Measurements from ENCODE around the gene CALN1.

The CALN1 gene

DNA sequence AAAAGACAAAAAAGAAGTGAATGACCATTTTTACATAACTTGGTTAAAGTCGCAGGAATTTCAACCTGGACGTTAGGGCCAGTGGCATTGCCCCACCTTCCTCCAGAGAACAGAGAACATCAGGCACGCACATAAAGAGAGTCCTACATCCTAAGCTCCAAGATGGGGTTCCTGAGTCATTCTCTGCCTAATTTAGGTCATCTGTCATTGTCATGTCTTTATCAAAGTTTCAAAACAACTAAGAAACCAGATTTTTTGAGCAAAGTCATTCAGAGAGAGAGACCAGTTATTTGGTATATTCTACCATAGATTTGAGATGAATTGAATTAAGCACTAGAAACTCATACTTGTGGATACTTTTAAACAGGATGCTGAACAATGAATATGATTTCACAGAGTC is 241.7 kb downstream of the CALN1 start:
- no peak for DNase-seq (ENCODE audit: low read depth in 1 of 2, low spot score in 1 of 2)
- TF ChIP-seq JUND (IDR thresholded peaks at IDR 0.05; ENCODE audit: low read depth): no peak
- in situ Hi-C loops (cut with HindIII; ENCODE audit: low pct_unique_long_range_greater_than_20kb, low sequenced_read_pairs): no loop called here

DNA sequence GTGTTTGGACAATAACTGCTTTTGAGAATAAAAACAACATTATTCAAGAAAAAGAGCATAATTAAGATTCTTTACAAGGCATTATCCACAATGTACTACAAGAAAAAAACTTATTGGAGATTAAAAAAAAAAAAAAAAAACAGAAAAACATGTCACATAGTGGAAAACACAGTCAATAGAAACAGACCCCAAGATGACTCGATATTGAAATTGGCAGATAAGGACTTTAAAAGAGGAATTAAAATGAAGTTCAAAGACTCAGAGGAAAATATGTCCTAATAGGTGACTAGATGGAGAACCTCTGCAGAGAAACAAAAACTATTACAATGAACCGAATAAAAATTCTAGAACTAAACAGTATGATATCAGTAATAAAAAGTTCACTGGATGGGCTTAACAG is 248.9 kb downstream of the CALN1 start:
- no peak for TF ChIP-seq JUND (IDR thresholded peaks at IDR 0.05; ENCODE audit: low read depth)
- DNase-seq (ENCODE audit: low read depth in 1 of 2, low spot score in 1 of 2): no peak
- in situ Hi-C loops (cut with HindIII; ENCODE audit: low pct_unique_long_range_greater_than_20kb, low sequenced_read_pairs): no loop called here

DNA sequence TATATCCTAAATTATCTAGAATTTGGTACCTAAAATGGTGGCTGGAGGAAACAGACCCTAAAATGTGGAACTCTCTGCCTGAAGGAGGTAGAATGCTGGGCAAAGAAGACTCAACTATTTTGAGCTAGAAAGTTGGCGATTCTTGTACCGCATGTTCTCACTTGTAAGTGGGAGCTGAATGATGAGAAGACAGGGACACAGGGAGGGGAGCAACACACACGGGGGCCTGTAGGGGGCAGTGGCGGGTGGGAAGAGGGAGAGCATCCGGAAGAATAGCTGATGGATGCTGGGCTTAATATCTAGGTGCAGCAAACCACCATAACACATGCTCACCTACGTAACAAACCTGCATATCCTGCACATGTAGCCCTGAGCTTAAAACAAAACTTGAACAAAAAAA is 250.6 kb downstream of the CALN1 start:
- no peak for DNase-seq (ENCODE audit: low read depth in 1 of 2, low spot score in 1 of 2)
- in situ Hi-C loops (cut with HindIII; ENCODE audit: low pct_unique_long_range_greater_than_20kb, low sequenced_read_pairs): no loop called here
- no peak for TF ChIP-seq JUND (IDR thresholded peaks at IDR 0.05; ENCODE audit: low read depth)

DNA sequence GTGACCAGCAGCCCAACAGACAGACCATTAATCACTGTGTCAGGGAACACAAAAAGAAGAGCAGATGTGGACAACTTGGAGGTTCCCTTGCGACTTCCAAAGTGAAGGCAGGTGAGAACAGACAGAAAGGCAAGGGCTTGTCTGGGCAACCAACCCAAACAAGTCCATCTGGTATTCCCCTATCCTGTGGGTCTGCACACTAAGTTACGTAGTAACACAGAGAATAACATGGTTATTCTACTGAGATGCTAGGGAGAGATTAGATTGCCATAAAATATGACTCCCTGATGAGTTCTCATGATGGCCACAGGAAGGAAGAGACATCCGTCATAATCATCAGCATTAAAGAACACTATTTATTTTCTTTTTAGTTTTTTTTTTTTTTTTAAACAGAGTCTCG is 252.2 kb downstream of the CALN1 start:
- no peak for DNase-seq (ENCODE audit: low read depth in 1 of 2, low spot score in 1 of 2)
- in situ Hi-C loops (cut with HindIII; ENCODE audit: low pct_unique_long_range_greater_than_20kb, low sequenced_read_pairs): no loop called here
- TF ChIP-seq JUND (IDR thresholded peaks at IDR 0.05; ENCODE audit: low read depth): no peak

DNA sequence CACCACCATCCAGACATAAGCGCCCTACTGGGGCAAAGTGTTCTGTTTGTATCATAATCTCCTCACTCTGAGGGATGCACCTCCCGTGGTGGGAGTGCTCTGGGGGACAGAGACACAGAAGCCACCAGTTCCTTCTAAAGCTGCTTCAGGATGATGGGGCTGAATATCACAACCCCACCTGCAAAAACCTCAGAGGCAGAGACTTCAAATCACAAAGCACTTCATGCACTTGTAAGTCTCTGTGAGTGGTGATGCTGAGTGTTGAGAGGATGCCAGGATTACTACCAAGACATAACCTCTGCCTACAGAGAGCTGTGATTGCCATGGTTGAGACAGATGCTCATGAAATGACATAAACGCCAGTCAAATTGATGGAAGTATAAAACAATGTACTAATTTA is 255.5 kb downstream of the CALN1 start:
- DNase-seq (ENCODE audit: low read depth in 1 of 2, low spot score in 1 of 2): no peak
- TF ChIP-seq JUND (IDR thresholded peaks at IDR 0.05; ENCODE audit: low read depth): no peak
- in situ Hi-C loops (cut with HindIII; ENCODE audit: low pct_unique_long_range_greater_than_20kb, low sequenced_read_pairs): no loop called here

DNA sequence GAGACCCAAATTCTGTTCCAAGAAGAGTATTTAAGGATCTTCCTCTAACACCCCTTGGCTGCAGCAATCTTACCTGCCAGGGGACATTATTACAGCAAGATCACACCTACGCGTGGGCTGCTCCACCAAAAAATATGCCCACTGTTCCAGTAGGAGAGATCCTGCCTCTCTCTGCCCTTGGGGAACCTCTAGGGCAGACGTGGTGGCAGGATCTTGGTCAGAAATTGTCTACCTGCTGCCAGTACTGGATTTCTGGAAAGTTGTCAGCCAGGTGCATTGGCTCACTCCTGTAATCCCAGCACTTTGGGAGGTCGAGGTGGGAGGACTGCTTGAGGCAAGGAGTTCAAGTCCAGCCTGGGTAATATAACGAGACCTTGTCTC is 259.0 kb downstream of the CALN1 start:
- in situ Hi-C loops (cut with HindIII; ENCODE audit: low pct_unique_long_range_greater_than_20kb, low sequenced_read_pairs): no loop called here
- no peak for TF ChIP-seq JUND (IDR thresholded peaks at IDR 0.05; ENCODE audit: low read depth)
- no peak for DNase-seq (ENCODE audit: low read depth in 1 of 2, low spot score in 1 of 2)

DNA sequence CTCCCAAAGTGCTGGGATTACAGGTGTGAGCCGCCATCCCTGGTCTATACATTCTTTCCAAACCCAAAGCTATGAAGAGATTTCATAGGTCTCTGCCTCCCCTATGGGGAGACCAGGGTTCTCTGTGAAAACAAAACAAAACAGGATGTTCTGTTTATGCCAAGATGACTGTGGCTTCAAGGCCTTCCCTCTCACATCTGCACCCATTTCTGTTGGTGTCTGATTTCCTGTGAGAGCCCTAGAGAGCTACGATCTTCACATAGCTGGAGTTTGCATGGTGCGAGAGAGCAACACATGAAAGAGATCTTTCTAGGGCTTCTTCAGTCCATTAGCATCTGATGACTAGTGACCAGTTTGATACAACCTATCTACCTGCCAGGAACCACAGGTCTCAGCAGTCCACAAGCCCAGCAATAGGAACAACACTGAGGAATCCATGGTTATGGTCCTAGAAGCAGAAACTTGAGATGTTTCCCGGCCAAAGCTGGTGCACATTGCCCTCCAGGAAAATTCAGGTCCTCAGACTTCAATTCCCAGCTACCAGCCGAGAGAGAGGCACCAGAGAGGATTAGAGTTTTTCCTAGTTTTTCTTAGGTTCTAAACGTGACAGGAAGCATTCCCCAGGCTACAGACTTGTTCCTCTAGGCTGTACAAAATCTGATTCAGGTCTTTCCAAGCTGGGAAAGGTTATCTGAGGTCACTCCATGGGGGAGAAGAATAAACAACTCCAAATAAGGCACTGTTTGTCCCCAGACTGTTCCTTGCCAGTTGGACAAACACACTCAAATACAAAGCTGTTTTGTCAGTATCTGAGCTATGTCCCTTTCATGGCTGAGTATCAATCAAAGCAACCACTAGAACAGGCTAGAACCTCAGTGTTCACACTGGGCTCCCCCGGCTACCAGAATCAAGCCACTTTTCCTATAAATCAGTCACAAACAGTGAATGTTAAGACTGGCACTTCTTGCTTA is 259.7 kb downstream of the CALN1 start:
- DNase-seq (ENCODE audit: low read depth in 1 of 2, low spot score in 1 of 2): no peak
- TF ChIP-seq JUND (IDR thresholded peaks at IDR 0.05; ENCODE audit: low read depth): no peak
- in situ Hi-C loops (cut with HindIII; ENCODE audit: low pct_unique_long_range_greater_than_20kb, low sequenced_read_pairs): no loop called here

DNA sequence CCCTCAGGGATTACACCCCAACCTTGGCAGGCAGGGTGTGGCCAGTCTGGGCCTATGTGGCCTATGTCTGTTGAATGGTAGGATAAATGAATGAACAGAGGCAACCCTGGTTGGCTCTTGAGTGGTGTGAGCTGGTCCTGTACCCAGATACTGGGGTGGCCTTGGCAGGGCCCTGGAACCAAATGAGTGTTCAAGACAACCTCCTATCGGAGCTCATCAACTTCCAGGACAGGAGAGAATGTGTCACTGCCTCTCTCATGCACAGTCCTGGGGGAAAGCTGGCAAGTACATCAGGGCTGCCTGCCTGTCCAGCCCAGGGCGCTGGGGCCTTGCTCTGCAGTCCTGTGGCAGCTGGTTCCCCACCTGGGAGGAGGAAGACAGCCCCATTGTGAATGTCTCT is 271.6 kb downstream of the CALN1 start:
- in situ Hi-C loops (cut with HindIII; ENCODE audit: low pct_unique_long_range_greater_than_20kb, low sequenced_read_pairs): no loop called here
- TF ChIP-seq JUND (IDR thresholded peaks at IDR 0.05; ENCODE audit: low read depth): no peak
- DNase-seq (ENCODE audit: low read depth in 1 of 2, low spot score in 1 of 2): no peak

DNA sequence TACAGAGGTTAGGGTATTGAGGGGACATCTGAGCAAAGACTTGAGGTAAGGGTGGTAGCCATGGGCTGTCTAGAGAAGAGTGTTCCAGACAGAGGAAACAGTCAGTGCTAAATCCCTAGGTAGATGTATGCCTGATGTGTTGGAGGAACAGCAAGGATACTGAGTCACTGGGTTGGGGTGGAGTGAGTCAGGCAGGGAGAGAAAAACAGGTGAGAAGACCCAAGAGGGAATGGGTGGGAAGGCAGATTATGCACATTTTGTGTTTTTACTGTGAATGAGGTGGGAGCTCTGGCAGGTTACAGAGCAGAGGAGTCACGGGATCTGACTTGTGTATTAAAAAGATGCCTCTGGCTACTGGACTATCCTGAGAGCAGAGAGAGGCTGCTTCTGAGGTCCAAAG is 285.0 kb downstream of the CALN1 start:
- DNase-seq (ENCODE audit: low read depth in 1 of 2, low spot score in 1 of 2): no peak
- in situ Hi-C loops (cut with HindIII; ENCODE audit: low pct_unique_long_range_greater_than_20kb, low sequenced_read_pairs): no loop called here
- no peak for TF ChIP-seq JUND (IDR thresholded peaks at IDR 0.05; ENCODE audit: low read depth)

DNA sequence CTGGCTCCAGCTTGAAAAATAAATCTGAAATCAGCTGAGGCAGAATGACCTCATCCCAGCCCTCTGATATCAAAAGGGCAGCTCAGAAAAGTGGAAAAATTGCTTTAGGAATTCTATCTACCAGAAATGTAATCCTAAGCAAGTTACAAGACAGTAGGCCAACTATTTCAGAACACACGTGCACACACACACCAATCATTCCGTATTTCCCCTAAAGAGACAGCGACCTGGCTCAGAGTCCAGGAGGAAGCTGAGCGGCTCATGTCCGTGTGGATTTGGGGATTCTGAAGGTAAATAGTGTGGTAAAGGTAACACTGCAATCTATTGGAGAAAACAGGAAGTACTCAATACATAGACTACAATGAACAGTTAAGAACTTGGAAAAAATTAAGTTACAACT is 288.2 kb downstream of the CALN1 start:
- in situ Hi-C loops (cut with HindIII; ENCODE audit: low pct_unique_long_range_greater_than_20kb, low sequenced_read_pairs): no loop called here
- DNase-seq (ENCODE audit: low read depth in 1 of 2, low spot score in 1 of 2): no peak
- TF ChIP-seq JUND (IDR thresholded peaks at IDR 0.05; ENCODE audit: low read depth): no peak

DNA sequence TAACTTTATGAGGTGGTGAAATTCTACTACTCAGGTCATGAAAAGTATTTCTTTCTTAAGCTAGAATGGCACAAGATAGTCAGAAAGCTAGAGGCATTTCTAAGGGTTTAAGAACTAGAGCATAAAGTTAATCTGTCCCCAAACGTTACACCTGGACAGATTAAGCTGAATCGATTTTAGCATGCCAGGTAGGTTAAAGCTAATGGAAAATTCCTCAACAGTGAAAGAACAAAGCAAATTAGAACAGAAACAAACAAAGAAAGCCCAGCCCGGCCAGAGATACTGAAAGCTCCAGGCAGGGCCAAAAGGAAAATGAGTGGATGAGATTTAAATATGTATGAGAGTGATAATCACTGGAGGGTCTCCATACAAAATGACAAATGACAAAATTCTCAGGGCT is 293.8 kb downstream of the CALN1 start:
- no peak for TF ChIP-seq JUND (IDR thresholded peaks at IDR 0.05; ENCODE audit: low read depth)
- no peak for DNase-seq (ENCODE audit: low read depth in 1 of 2, low spot score in 1 of 2)
- in situ Hi-C loops (cut with HindIII; ENCODE audit: low pct_unique_long_range_greater_than_20kb, low sequenced_read_pairs): no loop called here

DNA sequence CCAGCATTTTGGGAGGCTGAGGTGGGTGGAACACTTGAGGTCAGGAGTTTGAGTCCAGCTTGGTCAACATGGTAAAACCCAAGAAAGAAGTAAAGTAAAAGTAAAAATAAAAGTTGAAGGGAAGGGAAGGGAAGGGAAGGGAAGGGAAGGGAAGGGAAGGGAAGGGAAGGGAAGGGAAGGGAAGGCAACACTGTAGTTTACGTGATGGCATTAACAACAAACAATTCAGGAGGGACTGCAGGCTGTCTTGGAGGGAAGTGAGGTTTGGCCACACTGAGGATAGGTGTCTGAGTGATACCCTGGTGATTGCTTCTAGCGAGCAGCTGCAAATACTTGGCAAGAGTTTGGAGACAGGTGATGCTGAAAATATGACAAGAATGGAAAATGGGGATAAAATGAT is 298.0 kb downstream of the CALN1 start:
- TF ChIP-seq JUND (IDR thresholded peaks at IDR 0.05; ENCODE audit: low read depth): no peak
- in situ Hi-C loops (cut with HindIII; ENCODE audit: low pct_unique_long_range_greater_than_20kb, low sequenced_read_pairs): no loop called here
- DNase-seq (ENCODE audit: low read depth in 1 of 2, low spot score in 1 of 2): no peak

DNA sequence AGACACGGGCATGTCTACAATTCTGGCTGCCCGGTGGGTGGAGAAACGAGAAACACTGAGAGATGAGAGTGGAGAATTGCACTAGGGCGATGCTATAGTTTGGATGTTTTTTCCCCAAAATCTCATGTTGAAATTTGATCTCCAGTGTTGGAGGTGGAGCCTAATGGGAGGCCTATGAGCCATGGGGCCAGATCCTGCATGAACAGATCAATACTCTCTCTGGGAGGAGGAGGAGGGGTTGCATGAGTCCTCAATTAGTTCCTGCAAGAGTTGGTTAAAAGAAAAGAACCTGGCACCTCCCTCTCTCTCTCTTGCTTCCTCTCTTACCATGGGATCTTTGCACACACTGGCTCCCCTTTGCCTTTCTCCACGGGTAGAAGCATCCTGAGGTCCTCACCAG is 299.1 kb downstream of the CALN1 start:
- no peak for DNase-seq (ENCODE audit: low read depth in 1 of 2, low spot score in 1 of 2)
- TF ChIP-seq JUND (IDR thresholded peaks at IDR 0.05; ENCODE audit: low read depth): no peak
- in situ Hi-C loops (cut with HindIII; ENCODE audit: low pct_unique_long_range_greater_than_20kb, low sequenced_read_pairs): no loop called here

DNA sequence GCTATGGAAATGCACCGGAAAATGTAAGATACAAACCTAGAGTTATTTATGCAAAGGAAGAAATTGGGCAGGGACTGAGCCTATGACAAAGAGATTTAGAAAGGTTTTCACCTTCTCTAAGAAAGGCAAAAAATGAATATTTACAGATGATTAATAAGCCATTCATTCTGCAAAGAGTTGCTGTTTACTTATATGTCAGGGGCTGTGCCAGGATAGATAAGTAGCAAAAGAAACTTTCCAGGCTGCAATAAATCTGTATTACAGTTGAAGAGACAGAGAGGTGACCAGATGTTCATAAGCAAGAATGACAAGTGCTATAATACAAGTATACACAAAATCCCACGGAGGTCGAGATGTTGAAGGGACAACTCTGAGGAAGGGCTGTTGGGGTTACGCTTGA is 299.6 kb downstream of the CALN1 start:
- in situ Hi-C loops (cut with HindIII; ENCODE audit: low pct_unique_long_range_greater_than_20kb, low sequenced_read_pairs): no loop called here
- DNase-seq (ENCODE audit: low read depth in 1 of 2, low spot score in 1 of 2): no peak
- no peak for TF ChIP-seq JUND (IDR thresholded peaks at IDR 0.05; ENCODE audit: low read depth)

Measured in T47D (cell line).